Right hindlimb (tissue), 1 donor: ENCODE results near the gene POLR2C.
"Not testable (repeated sequence)": the region's sequence is repeated elsewhere in the genome, so short reads cannot be mapped to it uniquely, and the experiment has no call there.

Experiments
- DNase-seq: peaks from one replicate; pipeline ENCODE4 v3.0.0-alpha.2; 2018

POLR2C gene

DNA sequence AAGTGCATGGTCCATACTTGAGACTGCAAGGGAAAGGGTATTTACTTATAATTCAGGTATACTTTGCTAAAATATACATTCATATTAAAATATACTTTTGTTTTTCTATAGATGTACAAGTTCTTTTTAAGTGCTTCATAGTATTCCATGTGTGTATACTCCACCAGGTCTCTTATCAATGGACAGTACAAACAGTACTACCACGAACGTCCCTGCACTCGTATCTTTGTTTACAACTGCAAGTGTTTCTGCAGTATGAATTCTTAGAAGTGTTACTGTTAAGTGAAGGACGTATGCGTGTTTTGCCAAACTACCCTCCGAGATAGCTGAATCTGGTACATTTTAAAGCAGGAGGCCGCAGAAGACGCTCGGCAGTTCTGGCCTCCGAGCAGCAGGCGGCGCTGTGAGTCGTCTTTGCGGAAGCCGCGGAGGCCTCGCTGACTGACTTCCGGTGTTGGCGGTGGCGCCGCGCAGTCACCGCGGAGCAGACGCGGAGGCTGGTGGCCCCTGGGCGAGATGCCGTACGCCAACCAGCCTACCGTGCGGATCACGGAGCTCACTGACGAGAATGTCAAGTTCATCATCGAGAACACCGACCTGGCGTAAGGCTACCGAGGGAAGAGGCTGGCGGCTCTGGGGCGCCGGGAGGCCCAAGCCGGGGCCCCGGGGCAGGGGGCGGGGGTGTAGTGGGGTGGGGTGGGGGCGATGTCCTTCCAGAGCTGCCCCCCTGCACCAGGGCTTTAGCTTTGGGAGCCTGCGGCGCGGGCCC, at the start of gene POLR2C:
Gene POLR2C, plus strand, starts transcription at position 471 of the 769 bp plus-strand sequence. Its CDS starts 46 bp downstream, at position 517.
- peak; percentile 92 for DNase-seq

- DNase-seq = no peak
These were observed 49.2 kb upstream of the POLR2C start for GRCh38 chr16:57413301-57413730.

- no peak for DNase-seq
These were observed 48.7 kb upstream of the POLR2C start for GRCh38 chr16:57413733-57414132.

- DNase-seq = no peak
These were observed 46.4 kb upstream of the POLR2C start for GRCh38 chr16:57416084-57416483.

DNA sequence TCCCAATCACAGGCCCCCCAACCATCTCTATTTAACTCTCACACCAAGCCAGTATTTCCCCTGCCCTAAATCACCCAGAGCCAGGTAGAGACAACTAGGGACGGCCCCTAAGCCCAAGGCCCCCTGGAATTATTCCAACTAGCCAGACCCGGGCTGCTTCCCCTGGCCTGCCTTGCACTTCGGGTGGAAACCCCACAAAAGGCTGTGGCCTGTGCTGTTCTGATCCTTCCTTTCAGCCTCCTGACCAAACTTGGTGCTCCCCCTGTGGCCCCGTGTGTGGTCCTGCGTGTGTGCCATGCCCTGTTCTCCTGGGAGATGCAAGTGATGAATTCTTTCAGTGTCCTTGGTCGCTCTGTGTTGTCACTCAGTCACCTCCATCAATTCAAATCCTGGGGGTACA, 43.0 kb upstream of the POLR2C start:
- no peak for DNase-seq

GRCh38 chr16:57422026-57422944, 40.2 kb upstream of the POLR2C start:
- peak; percentile 82 for DNase-seq

DNA sequence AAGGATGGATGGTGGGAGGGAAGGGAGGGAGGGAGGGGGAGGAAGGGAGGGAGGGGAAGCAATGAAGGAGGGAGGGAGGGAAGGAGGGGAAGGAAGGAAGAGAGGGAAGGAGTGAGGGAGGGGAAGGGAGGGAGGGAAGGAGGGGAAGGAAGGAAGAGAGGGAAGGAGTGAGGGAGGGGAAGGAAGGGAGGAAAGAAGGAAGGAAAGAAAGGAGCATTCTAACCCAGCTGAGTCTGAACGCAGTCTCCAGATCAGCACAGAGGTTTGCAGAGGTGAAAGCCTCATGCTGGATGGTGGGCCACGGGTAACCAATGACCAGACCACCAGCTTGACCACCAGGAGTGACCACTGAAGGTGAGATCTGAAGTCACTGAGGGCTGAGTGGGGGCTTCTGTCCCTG, 39.3 kb upstream of the POLR2C start:
- no peak for DNase-seq

DNA sequence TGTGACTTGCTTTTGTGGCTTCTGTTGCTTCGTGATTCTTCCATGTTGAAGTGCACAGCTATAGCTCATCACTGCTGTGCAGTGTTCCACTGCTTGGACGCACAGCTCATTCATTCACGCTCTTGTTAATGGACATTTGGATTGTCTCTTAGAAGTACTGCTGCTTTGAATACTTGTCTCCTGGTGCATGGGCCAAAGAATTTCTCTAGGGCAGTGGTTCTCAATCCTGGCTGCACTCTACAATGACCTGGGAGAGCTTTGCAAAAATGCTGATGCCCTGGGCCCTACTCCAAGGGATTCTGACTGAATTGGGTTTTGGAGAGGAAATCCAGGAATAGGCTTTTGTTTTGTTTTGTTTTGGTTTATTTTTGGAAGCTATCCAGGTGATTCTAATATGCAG, 37.9 kb upstream of the POLR2C start:
- DNase-seq = no peak

DNA sequence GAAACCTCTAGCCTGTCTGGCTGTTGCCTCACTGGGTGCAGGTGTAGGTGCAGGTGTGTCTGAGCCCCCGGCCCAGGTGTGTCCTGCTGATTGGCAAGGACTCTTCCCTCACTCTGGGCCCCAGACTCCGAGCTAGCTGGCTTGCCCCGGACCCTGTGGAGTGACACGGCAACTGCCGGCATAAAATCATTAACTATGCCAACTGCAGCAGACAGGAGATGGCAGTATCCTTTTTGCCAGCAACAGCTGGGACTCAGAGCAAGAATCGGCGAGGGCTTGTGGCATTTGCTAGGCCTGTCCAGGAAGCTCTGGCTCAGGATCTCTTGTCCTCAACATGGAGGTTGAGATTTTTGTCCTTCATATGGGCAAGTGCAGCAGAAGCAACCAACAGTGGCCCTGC, 36.1 kb upstream of the POLR2C start:
- peak; percentile 60 for DNase-seq

GRCh38 chr16:57427307-57427706, 35.2 kb upstream of the POLR2C start:
- DNase-seq = no peak

- no peak for DNase-seq
These were observed 34.7 kb upstream of the POLR2C start for GRCh38 chr16:57427824-57428223.

DNA sequence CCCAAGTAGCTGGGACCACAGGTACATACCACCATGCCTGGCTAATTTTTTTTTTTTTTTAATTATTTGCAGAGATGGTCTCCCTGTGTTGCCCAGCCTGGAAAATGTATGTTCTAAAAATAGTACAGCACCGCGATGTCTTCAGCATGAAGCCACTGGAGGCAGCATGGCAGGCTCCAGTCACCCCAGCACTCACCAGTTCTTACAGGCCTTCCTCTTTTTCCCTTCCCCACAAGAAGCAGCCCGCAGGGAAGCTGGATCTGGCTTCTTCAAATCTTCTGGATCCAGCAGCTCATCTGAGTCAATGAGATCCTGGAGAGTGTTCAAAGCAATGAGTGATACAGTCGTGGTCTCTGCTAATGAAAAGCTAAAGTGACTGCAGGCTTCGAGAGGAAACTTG, 31.5 kb upstream of the POLR2C start:
- DNase-seq = no peak

- DNase-seq = no peak
These were observed 30.0 kb upstream of the POLR2C start for GRCh38 chr16:57432505-57432904.

DNA sequence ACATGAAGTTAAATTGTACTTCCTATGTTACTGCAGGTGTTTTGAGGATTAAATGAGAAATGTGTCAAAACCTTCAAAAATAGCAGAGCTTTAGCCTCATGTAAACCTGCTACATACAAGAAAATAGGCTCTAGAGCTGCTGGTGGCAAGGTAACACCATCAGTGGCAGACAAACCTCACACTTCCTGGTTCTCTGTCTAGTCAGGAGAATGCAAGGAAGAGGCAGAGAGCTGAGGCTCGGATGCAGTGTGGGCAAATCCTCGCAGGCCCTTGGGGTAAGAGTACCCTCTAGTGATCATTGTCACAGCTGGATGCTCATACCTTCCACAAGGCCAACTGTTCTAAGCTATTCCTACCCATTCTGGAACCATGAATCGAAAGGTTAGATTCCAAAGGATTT, 29.5 kb upstream of the POLR2C start:
- no peak for DNase-seq

DNA sequence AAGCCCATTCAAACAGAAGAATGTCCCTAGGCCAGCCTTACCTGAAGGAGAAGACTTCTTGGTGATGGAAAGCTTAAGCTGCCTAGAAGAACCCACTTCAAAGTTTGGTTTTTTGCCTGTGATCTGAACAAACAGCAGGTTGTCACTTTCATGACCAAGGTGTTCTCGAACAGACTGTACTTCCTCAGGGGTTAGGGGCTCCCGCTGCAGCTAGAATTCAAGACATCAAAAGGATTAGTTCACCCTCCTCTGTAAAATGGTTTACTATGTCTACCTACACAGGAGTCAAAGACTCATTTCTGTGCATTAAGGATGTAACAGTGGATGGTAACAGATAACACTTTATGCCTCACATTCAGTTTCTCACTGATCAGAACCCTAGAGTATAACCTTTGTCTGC, 28.5 kb upstream of the POLR2C start:
- DNase-seq = no peak

DNA sequence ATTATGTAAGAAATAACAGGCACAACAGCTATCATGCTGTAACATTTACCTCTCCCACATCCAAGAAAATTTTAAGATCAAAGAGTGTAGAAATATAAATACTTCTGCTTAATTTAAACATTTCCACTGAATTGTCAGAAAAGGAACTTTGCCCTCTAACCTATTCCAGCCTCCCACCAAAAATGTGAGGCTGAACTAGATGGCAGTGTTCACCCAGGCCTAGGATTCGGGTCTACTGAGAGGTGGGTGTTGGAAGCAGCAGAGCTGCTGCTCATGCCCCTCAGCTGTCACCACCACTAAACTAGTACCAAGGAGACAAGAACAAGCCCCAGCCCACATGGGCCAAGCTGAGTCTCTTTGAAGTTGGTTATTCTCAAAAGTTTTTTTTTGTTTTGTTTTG, 26.6 kb upstream of the POLR2C start:
- DNase-seq = no peak

GRCh38 chr16:57439947-57440346, 22.5 kb upstream of the POLR2C start:
- DNase-seq = not testable (repeated sequence)

DNA sequence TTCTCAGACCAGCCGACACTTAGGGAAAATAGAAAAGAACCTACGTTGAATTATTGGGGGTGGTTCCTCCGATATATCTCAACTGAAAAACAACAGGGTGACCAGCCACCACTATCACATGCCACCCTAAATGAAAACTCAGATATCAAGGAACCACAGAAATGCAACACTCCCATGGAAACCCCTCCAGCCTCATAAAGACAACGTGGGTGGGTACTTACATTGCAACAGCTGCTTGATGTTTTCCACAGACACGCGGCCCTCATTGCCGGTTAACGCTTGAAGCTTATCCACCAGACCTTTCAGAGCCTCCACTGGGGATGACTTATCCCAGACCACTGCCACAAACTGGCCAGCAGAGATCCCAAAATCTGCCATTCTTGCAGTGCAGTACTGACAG, 21.9 kb upstream of the POLR2C start:
- DNase-seq = not testable (repeated sequence)

DNA sequence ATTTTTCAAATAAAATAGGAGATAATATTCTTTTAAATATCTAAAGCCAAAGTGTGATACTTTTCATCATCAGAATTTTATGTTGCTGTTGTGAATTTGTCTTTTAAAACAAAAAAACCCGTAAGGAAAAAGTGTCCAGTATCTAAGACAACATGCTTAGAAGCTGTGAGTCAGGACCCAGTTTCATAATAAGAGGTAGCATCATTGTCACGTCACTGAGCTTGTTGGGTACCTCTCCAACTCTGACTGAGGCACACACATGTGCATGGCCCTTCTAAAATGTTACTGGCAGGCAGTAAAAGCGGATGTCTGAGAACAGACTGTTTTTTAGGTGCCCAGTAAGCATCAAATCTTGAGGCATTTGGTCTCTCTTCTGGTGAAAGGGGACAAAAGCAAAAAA, 17.8 kb upstream of the POLR2C start:
- no peak for DNase-seq

- DNase-seq = no peak
These were observed 17.0 kb upstream of the POLR2C start for GRCh38 chr16:57445510-57445909.

DNA sequence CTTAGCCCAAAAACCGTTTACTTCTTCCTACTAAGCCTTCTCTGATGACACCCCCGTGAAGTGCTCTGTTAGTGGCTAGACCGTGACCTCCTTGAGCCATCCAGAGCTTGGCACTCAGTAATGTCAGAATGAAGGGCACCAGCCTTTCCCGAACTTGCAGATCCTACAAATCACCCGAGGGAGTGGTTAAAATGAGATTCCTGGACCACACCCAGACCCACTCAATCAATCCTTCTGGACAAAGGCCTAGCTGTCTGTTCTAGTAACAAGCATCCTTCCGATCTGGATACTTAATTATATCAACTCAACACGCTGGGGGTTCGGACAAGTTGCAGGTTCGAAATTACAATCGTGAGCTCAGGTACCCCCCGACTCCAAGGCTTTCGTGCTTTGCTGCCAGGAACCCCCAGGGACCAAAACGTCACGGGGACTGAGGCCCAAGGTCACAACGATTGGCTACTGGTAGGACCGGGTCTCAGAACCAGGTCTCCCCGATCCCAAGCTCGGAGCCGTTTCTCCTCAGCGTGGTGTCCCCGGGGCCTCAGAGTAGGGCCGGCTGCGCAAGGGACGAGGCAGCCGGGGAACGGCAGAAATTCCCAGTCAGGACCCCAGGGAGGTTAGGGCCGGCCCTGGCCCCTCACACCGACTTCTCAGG, 15.8 kb upstream of the POLR2C start:
- no peak for DNase-seq

- peak; percentile 96 for DNase-seq
These were observed 15.1 kb upstream of the POLR2C start, which contains the start of the genes CIAPIN1 and COQ9 for GRCh38 chr16:57447186-57447962. CIAPIN1 (minus strand) TSS chr16:57447385; CDS start chr16:57440928, 6,457 bp downstream. COQ9 (plus strand) TSS chr16:57447479; CDS start chr16:57447506, 27 bp downstream.
